NCI-H524 treated with DMSO at 0.1 percent for 48 hours (cell line): ENCODE measurements around the gene ERC2.

Experiments used
- DNase-seq: peaks from one replicate; lab custom pipeline; 2025; lab: John Stamatoyannopoulos, UW

Gene ERC2

DNA sequence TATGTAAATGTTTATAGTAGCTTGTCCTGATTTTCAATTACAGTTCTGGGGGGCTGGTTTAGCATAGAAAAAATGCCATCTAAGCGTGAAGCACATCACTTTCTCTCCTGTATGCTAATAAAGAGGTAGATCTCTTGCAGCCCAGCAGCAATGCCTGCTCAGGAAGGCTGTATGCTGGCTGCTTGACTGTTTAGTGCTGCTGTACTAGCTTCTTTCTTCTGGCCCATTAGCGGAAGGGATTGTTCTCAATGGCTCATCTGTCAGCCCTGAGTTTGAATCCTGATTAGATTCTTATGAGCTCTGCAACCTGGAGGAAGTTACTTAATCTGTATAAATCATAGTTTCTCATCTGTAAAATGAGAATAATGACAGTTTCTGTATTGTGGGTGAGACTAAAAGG is 478.9 kb downstream of the ERC2 start:
- no peak for DNase-seq

DNA sequence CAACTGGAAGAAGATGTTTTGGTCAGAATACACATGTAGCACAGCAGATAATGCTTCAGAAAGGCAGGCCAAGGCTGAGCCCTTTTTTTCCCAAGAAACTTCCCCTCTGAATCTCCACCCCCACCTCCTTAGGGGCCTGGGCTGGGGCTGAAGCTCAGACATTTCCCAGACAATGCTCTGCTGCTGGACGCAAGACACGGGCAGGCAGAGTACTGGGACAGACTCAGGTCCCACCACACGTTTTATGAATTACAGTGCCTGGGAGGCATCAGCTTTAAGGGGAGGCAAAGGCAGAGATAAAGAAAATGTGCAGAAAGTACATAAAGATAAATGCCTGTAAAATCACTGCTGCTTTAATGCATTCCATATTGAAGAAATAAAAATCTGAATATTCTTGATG is 479.4 kb downstream of the ERC2 start:
- no peak for DNase-seq

DNA sequence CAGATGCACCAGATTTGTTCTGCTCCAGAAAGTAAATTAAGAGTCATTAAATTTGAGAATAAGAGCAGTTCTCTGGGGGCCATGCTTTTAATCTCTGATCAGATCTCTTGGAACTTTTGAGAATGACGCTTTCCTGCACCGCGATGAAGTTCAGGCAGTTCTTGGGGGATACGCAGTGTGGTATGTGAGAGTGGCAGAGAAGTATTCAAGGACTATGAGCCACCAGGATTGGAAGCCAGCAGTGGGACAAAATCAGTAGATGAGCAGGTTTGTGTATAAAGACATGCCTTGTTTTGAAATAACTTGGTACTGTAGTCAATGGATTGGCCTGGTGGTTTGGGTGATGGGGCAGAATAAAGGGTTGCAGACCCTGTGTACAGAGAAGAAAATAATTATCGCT is 483.6 kb downstream of the ERC2 start:
- DNase-seq, result no peak

DNA sequence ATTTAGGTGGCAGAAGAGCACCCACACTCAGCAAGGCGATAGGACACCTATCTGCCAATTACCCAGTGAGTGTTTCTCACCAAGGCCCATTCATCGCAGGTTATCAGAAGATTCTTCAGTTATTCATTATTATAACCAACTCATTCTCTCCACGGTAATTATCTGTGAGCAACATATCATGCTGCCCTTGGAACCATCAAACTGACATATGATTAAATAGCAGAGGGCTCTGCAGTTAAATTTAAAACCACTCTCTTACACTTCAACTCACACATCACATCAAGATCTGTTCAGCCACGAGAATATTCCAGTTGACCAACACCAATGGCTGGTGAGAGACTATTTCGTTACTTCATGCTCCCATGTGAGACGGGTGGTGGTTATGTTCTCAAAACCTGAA is 489.3 kb downstream of the ERC2 start:
- no peak for DNase-seq

DNA sequence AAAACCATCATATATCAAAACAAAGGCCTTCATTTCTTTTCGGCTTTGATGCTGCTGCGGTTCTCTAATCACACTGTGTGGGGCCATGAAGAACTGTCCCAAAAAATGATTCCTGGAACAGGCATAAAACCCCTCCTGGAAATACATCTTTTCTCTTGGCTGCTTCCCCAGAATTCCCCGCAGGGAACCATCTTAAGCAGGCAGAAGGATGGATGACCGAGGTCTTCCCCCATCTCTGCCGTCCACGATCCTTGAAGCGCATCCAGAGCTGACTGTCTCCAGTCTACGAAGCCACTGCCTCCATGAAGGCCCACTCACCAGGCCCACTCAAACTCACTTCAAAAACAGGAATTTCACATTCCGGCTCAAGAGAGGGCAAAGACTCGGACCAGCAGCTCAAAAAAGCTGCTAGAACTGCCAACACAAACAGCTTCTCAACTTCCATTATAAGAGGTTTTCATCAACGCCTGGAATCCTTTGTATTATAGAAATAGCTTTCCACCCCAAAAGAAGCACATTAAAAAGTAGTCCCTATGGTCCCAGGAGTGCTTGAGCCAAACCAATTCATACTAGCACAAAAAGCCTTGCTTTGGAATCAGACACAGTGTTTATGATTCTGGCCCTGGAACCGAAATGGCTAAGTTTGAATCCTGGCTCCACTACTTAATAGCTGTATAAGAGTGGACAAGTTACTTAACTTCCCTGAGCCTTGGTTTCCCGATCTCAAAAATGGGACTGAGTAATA is 493.7 kb downstream of the ERC2 start:
- no peak for DNase-seq

DNA sequence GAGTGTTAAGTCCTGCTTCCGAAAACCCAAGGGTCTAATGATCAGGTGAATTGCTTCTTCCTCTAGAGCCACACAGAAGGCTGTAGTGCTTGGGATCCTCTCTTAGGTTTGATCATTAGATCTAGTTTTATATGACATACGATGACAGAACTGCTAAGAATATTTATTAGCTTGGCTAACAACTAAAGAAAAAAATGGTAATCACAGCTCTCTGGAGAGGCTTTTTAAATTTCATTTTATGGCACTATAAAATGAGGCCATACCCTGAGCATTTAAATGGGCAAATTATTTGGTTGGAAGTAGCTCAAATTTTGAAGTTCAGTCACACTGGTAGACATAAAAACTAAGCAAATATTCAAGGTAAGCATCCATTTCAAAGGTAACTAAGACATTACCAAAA is 498.6 kb downstream of the ERC2 start:
- no peak for DNase-seq

DNA sequence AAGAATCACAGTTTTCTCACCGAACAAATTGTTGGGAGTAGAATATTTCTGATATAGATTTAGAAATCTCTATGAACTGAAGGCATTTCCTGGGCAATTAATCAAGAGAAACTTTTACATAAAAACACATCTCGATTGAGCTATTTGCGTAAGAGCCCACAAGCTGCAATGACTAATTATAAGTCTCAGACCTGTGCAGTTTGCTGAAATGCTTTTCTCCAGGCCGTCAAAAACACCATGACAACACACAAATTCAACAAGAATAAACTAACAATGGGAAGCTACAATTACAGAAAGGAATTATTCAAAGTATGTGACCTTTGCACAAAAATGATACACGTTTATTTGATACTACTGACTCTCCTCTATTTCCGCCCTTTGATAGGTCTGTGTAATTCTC is 499.9 kb downstream of the ERC2 start:
- no peak for DNase-seq

DNA sequence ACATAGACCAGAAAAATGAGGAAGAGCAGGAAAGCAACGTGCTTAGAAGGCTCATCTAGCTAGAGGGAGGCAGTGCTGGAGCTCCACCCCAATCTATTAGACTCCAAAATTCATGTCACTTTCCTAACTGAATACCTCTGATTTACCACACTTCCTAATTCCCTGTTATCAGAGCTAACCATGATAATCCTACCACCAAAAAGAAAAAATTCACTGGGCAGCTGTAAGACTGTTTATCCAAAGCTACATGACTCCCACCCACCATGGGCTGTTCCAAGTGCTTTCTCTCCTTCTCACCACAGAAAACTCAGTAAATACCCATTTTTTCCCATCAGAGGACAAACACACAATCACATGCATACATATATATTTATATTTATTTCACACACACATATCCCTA is 501.7 kb downstream of the ERC2 start:
- DNase-seq, result no peak

DNA sequence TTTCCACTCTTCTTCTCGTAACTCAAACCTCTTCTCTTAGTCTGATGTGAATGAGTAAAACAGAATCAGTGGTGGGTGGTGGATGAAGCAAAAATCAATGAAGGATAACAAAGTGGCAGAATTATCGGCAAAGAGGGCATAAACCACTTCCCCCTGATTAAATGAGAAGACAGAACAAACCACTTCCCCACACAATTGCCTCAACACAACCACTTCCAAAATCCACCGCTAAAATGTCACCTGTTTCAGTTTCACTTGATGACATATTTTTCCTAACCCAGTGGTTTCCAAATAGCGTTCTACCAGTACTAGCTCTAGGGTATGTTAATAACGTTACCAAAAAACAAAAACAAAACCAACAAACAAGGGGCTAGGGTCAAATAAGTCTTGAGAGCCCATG is 502.5 kb downstream of the ERC2 start:
- no peak for DNase-seq

DNA sequence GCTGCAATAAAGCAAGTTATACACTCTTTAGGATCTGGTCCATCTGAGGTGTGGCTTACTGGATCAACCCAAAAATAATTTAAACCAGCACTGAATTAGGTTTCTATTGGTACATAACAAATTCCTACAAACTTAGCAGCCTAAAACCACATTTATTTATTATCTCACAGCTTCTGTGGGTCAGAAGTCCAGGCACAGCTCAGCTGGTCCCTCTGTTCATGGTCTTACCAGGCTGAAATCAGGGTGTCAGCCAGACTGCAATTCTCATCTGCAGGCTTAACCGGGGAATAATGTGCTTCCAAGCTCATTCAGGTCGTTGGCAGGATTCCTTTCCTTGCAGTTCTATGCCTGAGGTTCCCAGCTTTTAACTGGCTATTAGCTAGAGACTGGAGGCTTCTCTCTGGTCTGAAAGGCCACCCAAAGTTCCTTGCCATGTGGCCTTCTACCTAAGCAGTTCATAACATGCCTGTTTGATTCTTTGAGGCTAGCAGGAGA is 503.7 kb downstream of the ERC2 start:
- no peak for DNase-seq

DNA sequence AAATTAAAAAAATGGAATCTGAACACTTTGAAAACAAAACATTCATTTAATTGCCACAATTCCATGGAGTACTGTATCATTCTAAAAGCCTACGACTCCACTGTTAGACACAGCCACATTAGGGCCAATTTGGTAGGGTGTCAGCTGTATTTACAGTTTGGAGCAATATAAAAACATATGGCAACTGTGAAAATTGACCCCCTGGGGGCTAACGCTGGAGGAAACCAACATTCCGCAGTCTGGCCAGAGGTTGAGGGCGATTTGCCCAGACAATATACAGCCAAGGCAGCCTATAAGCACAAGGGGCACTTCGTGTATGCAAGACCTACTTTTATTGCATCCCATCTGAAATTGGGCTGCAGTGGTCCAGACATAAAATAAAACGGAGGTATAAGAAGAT is 504.7 kb downstream of the ERC2 start:
- DNase-seq, result no peak

DNA sequence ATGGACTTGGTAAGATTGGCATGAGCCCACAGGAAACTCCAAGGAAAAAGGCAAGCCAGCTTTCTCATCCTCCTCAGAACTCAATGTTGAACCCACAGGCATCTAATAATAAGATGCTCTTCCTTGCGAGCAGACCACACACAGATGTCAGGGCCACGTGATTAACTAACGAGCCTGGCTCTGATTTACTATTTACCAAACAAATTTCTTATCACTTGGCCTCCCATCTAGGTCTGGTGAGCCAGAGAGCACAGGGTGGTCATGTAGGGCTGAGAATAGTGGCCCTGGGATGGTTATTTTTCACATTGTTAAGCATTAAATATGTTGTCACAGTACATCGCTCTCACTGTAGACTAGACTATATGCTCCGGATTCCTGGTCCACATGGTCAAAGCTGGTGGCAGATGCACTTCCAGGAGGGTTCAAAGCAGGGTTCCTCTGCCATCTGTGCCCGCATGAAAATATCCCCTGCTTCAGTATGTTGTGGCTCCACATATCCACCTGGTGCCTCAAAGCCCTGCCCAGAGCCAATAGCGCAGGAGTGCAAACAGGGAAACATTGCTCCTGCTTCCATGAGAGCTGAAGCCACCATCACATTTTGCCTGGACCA is 508.7 kb downstream of the ERC2 start:
- no peak for DNase-seq

DNA sequence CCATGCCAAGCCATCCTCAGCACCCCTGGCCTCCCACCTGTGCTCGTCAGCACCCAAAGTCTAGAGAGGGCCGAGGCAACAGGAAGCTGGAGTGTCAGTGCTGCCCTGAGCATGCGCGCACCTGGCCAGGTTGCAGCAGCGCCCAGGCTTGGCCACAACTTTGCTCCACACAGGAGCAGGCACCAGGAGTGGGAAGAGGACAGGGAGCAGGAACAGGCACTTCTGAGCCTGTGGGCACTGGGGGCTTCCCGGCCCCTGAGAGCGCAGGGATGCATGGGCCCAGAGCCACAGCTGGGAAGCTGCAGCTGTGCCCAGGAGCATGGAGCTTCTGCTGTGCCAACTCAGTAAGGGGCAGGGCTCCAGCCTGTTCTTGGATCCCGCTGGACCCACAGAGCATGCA is 509.7 kb downstream of the ERC2 start:
- DNase-seq, result no peak

DNA sequence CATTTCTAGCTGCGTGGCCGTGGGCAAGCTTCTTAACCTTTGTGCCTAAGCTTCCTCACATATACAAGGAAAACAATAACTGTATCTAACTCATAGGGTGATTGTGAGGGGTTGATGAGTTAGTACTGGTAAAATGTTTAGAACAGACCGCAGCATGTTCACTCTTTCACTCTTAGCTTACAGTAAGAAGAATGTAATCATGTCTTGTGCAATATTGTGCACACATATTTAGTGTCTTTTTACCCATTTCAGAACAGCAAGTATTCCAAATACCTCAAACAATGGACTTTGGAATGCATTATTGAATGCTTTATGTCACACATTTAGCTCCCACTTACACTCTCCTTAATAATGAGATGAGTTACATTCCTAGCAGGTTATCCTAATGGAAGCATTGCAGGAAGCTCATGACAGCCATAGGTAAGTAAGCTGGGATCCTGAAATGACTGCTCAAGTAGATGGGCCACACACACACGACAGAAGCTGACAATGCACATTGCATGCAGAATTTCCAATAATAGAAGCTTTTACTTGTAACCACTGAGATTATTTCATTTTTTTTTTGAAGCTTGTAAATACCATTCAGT is 512.3 kb downstream of the ERC2 start:
- no peak for DNase-seq

DNA sequence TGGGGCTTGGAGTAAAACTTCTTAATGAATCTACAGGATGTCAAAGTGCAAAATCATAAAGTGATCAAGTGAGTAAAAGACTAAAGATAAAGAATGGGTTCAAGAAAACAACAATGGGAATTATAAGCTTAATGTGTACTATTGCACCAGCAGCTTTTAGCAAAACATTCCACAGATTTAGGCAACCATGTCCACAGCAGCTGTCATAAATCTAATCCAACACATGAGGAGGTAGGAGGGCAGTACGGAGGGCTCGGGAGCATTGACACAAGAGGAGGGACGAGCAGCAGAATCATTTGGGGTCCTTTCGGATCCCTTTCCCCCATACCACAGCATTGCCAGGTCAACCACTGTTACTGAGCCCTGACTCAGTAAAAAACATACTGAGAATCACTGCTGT is 516.9 kb downstream of the ERC2 start:
- peak; percentile 32 for DNase-seq

DNA sequence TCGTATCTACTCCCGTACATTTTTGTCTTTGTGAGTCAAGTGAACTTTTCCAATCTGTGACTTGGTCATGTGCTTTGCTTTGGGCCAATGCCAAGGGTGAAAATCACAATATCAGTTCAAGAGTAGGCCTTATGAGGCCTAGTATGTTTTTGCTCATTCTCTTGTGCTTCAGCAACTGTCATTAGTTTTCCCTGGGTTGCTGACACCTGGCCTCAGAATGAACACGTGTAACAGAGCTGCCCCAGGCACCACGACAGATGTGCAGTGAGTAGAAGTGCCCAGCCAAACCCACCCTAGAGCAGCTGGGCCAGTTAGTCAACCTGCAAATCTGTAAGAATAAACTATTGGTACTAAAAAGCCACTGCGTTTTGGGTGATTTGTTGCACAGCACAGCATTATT is 520.9 kb downstream of the ERC2 start:
- DNase-seq, result peak; percentile 56

DNA sequence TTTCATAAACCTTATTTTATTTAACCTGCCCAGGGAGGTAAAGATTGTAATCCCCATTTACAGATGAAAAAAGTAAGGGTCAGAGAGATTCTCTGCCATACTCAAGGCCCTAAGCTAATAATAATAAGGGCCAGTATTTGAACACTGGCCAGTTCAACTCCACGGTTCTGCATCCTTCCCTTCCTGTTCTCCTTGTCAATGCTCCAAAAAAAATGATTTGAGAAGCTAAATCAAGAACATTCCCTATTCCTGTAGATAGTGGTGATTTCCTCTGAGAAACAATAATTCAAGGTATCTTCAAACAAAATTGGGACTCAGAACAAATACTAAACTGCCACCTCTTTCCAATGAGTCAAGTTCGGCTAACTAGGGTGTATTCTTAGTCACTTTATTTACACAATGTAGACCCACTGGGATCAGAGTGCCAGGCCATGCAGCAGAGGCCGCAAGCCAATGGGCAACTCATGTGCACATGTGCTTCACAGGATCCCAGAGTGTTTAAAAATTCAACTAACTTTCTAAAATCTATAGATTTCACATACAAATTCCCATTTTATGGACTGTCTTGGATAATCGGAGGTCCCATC is 521.6 kb downstream of the ERC2 start:
- DNase-seq, result no peak

DNA sequence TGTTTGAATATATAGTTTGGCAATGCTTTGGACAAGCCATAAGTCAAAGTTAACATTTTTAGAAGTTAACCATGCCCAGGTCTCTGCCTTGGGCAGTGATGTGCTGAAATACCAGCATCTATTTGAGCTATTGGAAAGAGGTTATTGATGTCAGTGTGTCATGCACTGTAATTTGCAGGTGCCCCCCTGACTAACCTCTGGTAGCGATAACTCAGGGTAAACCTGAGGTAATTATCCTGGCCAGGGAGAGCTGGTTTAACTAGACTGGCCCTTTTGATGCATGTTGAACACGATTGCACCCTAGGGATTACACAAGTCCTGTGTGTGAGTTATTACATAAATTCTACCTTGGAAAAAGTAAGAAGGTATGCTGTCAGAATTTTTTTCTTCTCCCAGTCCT is 525.4 kb downstream of the ERC2 start:
- no peak for DNase-seq

DNA sequence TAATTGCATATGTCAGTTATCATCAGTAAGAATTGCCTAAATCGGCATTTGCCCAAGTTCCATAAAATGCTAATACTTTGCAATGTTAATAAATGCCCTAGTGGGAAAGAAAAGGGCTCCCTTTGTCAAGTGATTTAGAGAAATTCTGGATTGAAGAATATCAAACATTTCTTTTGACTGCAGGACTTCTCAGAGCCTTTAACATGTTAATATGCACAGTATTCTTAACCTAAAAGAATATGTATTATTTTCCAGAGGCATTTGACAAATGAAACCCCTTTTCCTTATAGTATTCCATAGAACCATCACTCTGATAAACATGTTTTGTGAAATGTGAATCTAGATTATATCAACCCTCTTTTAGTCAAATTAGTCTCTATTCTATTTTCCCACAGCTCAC is 529.0 kb downstream of the ERC2 start:
- no peak for DNase-seq

DNA sequence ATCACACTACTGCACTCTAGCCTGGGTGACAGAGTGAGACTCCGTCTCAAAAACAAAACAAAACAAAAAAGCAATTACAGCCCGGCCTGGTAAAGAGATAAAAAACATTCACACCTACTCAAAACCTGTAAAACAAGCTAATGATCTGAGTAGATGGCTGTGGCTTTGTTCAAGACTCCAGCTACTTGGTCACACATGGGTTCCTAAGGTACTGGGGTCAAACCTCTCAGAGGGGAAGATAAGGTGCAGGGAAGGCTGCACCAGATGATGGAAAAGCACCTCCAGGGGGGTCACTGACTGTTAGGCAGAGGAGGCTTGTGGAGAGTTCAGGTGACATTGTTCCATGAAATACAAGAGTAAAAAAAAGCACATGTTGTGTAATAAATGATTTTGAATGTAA is 531.0 kb downstream of the ERC2 start:
- DNase-seq, result no peak

DNA sequence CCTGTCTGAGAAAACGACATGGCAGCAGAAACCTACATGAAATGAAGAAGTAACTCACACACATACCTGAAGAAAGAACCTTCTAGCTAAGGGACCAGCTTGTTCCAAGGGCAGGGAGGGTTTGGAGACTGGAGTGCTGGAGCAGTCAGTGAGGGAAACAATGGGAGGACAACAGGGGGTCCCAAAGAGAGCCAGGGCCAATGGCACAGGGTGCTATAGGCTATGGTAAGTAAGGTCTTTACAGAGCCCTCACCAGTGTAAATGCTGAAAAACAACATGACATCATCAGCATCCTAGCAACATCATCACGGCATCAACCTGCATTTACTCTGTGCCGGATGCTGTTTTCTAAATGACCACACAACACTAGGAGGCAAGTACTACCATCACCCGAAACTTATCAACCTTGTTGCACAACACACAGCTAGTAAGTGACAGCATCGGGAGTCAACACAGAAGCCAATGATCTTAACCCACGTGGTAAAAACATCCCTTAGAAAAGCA is 531.7 kb downstream of the ERC2 start:
- no peak for DNase-seq

DNA sequence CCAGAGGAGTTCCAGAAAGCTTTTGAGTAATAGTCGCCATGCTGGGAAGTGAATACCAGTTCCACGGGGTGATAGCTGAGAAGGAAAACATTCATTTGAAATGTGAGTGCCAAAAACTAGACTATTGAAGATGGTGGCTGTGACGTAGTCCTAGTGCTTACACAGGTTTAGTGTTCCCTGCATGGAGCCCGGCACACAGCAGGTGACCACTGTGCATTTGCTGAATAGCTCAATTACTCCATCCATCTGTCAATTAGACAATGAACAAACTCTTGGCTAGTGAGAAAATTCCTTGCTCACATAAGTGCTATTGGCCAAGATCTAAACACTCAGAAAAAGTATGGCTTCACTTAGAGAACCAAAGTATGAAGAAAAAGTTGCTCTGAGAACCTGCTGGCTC is 533.0 kb downstream of the ERC2 start:
- no peak for DNase-seq

DNA sequence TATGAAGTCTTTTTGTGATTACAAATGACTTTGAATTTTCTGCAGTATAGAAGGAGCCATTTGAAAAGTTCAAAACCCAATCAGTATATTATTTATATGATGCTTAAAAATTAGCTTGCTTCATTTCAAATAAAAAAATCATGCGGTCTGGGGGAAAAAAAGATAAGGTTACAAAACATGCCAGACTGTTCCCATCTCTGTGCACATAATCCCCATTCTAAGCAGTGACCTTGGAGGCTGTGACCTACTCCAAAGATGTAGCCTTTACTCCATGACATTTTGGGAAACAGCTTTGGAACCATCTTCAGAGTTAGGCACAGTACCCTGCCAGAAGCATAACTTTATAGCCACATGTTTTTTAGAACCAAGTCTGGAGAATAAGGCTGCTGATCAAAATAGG is 533.5 kb downstream of the ERC2 start:
- no peak for DNase-seq
